GDM1 (cell line): ENCODE data around the gene MTOR.

Experiments used
- DNase-seq: peaks from one replicate; lab custom pipeline; 2025; lab: John Stamatoyannopoulos, UW

MTOR gene

GRCh38 chr1:11151114-11151513 is 111.2 kb downstream of the MTOR start:
- no peak for DNase-seq

DNA sequence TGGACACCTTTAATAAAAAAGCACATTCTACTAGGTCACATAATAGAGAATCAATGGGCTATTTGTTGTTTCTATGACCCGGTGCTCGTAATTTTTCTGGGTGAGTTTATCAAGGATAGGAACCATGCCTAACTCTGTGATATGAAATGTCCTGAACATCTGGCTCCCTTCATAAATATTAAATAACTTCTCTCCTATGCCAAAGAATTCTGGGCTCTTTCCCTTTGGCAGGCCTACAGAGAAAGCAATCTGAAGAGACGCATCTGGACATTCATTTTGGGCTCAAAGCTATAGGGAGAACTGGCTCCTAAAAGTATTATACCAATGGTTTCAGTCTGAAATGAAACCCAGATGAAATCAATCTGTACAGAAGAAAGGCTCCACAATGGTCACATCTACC is 112.0 kb downstream of the MTOR start:
- no peak for DNase-seq

GRCh38 chr1:11147197-11147770 is 115.1 kb downstream of the MTOR start:
- no peak for DNase-seq

DNA sequence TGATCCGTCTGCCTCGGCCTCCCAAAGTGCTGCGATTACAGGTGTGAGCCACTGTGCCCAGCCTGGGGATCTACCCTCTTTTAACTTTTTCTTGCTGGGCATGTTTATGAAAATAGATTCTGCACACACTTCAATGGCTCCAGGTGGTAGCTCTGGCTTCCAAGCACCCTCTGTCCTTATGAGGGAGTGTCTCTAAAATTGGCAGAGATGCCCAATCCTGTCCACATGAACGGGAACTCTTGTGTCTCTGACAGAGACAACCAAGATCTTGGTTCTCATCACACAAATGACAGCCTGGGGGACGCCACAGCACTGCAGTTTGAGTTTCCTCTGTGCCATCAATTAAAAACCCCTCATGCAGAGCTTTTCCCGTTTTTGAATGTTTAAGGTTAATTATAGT is 116.6 kb downstream of the MTOR start:
- no peak for DNase-seq

GRCh38 chr1:11144570-11145256 is 117.6 kb downstream of the MTOR start:
- no peak for DNase-seq

GRCh38 chr1:11143907-11144306 is 118.4 kb downstream of the MTOR start:
- no peak for DNase-seq

- no peak for DNase-seq
Observed at GRCh38 chr1:11143401-11143800, 119.0 kb downstream of the MTOR start.

GRCh38 chr1:11142618-11143391 is 119.5 kb downstream of the MTOR start:
- no peak for DNase-seq

DNA sequence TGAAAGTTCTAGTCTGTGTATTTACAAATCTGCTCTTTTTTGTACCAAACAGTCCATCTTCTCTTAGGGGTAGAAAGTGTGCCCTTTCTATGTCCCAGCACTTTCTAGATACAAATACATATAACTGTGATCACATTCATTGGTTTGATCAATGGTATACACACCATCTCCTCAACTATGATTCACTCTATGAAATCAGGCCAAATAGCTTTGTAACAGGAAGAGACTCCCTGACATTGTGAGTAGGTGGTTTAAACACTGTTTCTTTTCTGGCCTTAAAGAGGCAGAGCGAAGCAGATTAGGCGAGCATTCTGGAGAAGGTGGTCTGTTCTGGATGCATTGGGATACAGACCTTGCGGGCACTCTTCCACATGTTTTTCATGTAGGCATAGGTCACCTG is 123.4 kb downstream of the MTOR start:
- DNase-seq = no peak

- DNase-seq = no peak
Observed at GRCh38 chr1:11138029-11138428, 124.3 kb downstream of the MTOR start.

- DNase-seq = no peak
Observed at GRCh38 chr1:11134898-11135266, 127.5 kb downstream of the MTOR start.

DNA sequence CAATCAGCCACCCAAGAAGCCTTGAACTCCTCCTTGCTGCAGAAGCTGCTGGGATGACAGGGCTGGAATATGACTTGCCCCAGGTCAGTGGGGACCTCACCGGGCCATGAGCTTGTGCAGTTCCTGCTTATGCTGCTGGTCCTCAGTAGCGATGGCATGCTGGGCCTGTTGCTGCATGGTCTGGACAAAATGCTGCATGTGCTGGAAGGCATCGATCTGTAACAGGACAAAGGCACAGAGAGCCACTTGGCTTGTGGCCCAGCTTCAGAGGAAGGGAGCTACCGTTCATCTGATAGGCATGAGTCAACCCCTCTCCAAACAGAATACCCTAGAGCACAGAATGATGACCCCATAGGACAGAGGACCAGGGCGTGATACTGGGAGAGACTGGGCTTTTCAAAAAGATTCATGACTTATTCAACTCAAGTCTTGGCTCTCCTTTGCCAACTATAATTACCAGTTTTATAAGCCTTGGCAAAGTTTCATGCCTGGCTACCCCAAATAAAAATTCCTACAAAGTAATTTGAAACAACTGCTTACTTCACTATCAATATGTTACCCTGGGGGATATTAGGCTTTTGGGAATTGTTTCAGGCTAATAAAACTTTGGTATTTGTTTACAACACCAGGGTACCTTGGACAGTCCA is 128.0 kb downstream of the MTOR start:
- DNase-seq = no peak

DNA sequence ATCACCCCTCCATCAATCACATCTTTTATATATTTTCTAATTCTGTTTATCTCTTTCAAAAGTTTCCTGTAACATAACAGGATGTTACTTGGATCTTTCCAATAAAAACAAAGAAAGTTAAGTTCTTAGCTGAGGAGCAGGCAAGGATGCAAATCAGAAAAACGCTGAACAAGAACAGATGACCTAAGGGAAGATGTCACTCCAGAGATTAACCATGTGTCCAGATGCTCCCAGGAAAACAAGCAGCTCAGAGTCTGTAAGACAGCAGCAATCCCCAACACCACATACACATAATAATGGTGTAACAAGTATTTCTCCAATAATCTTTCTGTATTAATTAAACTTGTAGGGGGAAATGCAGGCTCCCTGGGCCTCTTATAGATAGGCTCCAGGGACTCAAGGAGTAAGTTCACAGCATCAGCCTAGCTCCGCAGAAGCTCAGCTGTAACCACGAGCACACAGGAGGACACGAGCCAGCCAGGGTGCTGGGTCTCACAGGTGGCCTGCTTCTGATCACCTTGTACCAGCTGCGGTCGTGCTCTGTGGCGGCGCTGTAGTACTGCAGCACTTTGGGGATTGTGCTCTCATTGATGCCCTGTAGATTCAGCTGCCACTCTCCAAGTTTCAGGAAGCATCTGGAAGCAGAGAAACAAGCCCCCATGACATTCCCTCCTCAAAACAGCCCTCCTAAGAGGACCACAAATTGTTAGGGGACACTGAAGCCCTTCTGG is 129.6 kb downstream of the MTOR start:
- no peak for DNase-seq

DNA sequence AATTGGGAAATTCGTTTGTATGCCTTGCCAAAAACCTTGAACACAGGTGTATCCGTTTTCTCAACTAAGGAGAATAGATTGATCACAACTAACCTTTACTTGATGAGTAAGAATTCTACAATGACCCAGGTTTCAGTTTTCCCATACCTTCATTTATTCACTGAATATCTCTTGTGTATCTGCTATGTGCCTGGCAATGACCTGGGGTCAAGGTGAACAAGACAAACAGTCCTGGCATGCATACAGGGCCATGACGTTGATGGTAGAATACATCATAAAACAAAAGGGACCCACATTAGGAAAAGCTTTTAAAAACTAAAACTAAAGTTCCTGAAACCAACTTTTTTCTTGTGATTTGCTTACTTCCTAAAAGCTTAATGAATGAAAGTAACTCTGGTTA is 130.5 kb downstream of the MTOR start:
- DNase-seq = no peak

DNA sequence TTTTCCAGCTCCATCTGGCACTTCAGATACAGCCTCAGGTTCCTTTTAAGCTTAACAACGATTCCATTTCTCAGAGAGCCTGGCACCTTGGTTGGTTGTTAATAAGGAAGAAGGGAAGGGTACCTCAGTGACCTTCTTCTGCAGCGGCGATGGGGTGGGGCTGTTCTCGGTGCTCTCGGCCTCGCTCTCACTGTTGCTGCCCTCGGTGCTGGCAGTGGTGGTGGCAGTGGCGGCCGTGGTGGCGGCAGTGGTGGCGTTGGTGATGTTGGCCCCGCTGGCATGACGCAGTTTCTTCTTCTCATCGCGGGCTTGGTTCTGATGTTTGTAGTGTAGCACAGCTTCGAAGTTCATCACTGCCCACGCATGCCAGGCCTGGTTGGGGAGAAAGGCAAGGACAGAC is 131.9 kb downstream of the MTOR start:
- no peak for DNase-seq

GRCh38 chr1:11129649-11130390 is 132.5 kb downstream of the MTOR start:
- no peak for DNase-seq

DNA sequence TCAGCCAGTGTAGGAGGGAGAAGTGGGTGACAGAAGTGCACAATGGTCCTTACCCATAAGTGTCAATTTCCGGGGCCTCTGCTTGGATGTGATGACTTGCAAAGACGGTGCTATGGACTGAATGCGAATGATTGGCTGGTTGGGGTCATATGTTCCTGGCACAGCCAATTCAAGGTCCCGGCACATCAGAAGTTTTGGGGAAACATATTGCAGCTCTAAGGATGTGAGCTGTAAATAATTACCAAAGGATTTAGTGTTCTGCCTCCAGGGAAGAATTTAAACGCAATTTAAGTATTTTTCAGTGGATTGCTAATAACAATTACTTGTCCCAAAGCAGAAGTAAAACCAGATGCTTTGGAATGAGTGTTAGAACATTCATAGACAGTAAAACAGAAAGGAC is 135.8 kb downstream of the MTOR start:
- no peak for DNase-seq

DNA sequence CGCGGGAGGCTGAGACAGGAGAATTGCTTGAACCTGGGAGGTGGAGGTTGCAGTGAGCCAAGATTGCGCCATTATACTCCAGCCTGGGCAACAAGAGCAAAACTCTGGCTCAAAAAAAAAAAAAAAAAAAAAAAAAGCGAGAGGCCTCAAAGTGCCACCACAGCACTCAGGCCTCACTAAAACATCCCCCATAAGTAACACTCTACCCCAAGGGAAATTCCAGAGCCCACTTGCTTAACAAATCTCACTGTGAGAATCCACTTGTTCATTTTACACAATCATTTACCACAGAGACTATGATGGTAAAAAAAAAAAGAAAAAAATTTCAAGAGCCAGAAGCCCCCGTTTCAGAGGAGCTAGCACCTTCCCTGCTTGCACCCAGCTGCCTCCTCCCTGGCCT is 136.4 kb downstream of the MTOR start:
- no peak for DNase-seq

DNA sequence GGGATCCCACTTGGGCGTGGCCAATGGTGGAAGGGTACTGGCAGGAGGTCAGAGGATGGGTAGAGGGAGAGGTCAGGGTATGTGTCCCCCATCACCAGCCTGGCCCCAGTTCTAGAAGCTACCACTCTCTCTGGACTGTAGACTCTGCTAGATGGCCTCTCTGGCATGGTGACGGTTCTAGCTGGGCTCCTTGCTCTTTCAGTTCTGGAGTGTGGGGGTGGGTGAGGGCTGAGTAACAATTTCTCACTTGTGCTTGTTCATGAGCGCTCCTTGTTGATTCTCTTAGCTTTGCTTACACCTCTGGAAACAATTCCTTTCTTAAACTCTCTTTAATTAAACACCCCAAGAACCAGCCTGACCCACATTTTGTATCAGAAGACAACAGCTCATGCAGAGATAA is 137.4 kb downstream of the MTOR start:
- no peak for DNase-seq

- DNase-seq = no peak
Observed at GRCh38 chr1:11116318-11116717, 146.0 kb downstream of the MTOR start.

- DNase-seq = no peak
Observed at GRCh38 chr1:11114966-11115365, 147.4 kb downstream of the MTOR start.
